DOHH2 (cell line): ENCODE data around the gene RPTOR.
"Not testable (repeated sequence)": the region's sequence is repeated elsewhere in the genome, so short reads cannot be mapped to it uniquely, and the experiment has no call there.

ENCODE experiments used
- H3F3A ChIP-seq: fragments of 200-600 bp; sonication (generic), shearing (Covaris generic); 2 replicates; pipeline ENCODE4 v1.6.0; 2016; ENCODE audit warnings: antibody characterized with exemption, mild to moderate bottlenecking; ENCODE audit not compliant: control insufficient read depth, insufficient read depth
- H3K27ac ChIP-seq: fragments of 200-600 bp; sonication (generic); 2 replicates; pipeline ENCODE4 v1.5.1; 2014; ENCODE audit warnings: low read depth, mild to moderate bottlenecking, low read length, moderate library complexity
- H3K27me3 ChIP-seq: fragments of 200-600 bp; sonication (generic); 2 replicates; pipeline ENCODE4 v1.6.1; 2014; ENCODE audit warnings: mild to moderate bottlenecking, low read length, mixed read lengths; ENCODE audit not compliant: control insufficient read depth
- H3K36me3 ChIP-seq: fragments of 200-600 bp; sonication (generic); 2 replicates; pipeline ENCODE4 v1.6.1; 2014; ENCODE audit warnings: mild to moderate bottlenecking, low read length, moderate library complexity, mixed read lengths; ENCODE audit not compliant: control insufficient read depth
- H3K4me1 ChIP-seq: fragments of 200-600 bp; sonication (generic); 2 replicates; pipeline ENCODE4 v1.6.1; 2014; ENCODE audit warnings: mild to moderate bottlenecking, low read length, mixed read lengths; ENCODE audit not compliant: control insufficient read depth
- H3K4me2 ChIP-seq: fragments of 200-600 bp; sonication (generic); 2 replicates; pipeline ENCODE4 v1.6.0; 2014; ENCODE audit warnings: mild to moderate bottlenecking, low read length, moderate library complexity
- H3K4me3 ChIP-seq: fragments of 200-600 bp; sonication (generic); 2 replicates; pipeline ENCODE4 v1.5.1; 2014; ENCODE audit warnings: mild to moderate bottlenecking, low read length, mixed read lengths
- H3K79me2 ChIP-seq: fragments of 200-600 bp; sonication (generic); 2 replicates; pipeline ENCODE4 v1.6.1; 2014; ENCODE audit warnings: mild to moderate bottlenecking, low read length, mixed read lengths; ENCODE audit not compliant: control insufficient read depth
- H3K9me2 ChIP-seq: fragments of 200-600 bp; sonication (generic); replicated peaks from 2 replicates; pipeline ENCODE4 v1.6.1; 2014; ENCODE audit warnings: mild to moderate bottlenecking, low read length, mixed read lengths; ENCODE audit not compliant: control insufficient read depth
- H3K9me3 ChIP-seq: fragments of 200-600 bp; sonication (generic); 2 replicates; pipeline ENCODE4 v1.6.1; 2014; ENCODE audit warnings: antibody characterized with exemption, low read length, mixed read lengths; ENCODE audit not compliant: control insufficient read depth, insufficient read depth
- H4K20me1 ChIP-seq: fragments of 200-600 bp; sonication (generic); 2 replicates; pipeline ENCODE4 v1.6.0; 2014; ENCODE audit warnings: low read depth, mild to moderate bottlenecking, antibody characterized with exemption, low read length, moderate library complexity; ENCODE audit not compliant: control insufficient read depth, insufficient read depth
- CTCF ChIP-seq: fragments of 200-600 bp; sonication (generic); IDR thresholded peaks from one replicate; pipeline ENCODE4 v1.5.1; 2014; ENCODE audit warnings: antibody characterized with exemption, mild to moderate bottlenecking, low read depth, low read length; ENCODE audit not compliant: poor library complexity, severe bottlenecking
- EZH2phosphoT487 ChIP-seq: fragments of 200-600 bp; sonication (generic); IDR thresholded peaks from 2 replicates; pipeline ENCODE4 v1.6.1; 2017; ENCODE audit warnings: borderline replicate concordance, mild to moderate bottlenecking, antibody characterized with exemption, low read length, moderate library complexity, mixed read lengths

The RPTOR gene

GRCh38 chr17:80794281-80795089 lies 249.8 kb downstream of the RPTOR start:
- no peak overlapping the region for H3K27ac ChIP-seq
- H3K79me2 ChIP-seq = peaks cover under 1% of the 10 kb centered on the region
- no peaks in the 10 kb centered on the region for H3K9me3 ChIP-seq
- TF ChIP-seq CTCF = no peak
- no peak for TF ChIP-seq EZH2phosphoT487
- no peak overlapping the region for H3K4me2 ChIP-seq
- H3K4me1 ChIP-seq = peaks cover 22% of the 10 kb centered on the region
- H3K9me2 ChIP-seq = no peaks in the 10 kb centered on the region
- H4K20me1 ChIP-seq = no peaks in the 10 kb centered on the region
- H3K4me3 ChIP-seq = no peak overlapping the region
- H3K27me3 ChIP-seq = no peaks in the 10 kb centered on the region
- H3K36me3 ChIP-seq = peaks cover 16% of the 10 kb centered on the region
- H3F3A ChIP-seq = peaks cover 4% of the 10 kb centered on the region

GRCh38 chr17:80795090-80795580 lies 250.5 kb downstream of the RPTOR start:
- no peaks in the 10 kb centered on the region for H3F3A ChIP-seq
- no peaks in the 10 kb centered on the region for H3K9me2 ChIP-seq

GRCh38 chr17:80795754-80796153 lies 251.1 kb downstream of the RPTOR start:
- H3K9me2 ChIP-seq = no peaks in the 10 kb centered on the region
- H3K27me3 ChIP-seq = no peaks in the 10 kb centered on the region
- no peaks in the 10 kb centered on the region for H3K9me3 ChIP-seq
- no peak overlapping the region for H3K27ac ChIP-seq
- no peak for TF ChIP-seq EZH2phosphoT487
- TF ChIP-seq CTCF = no peak
- peaks cover 10% of the 10 kb centered on the region for H3K4me1 ChIP-seq
- H4K20me1 ChIP-seq = no peaks in the 10 kb centered on the region
- no peak overlapping the region for H3K4me2 ChIP-seq
- H3F3A ChIP-seq = no peaks in the 10 kb centered on the region
- no peaks in the 10 kb centered on the region for H3K79me2 ChIP-seq
- peaks cover 13% of the 10 kb centered on the region for H3K36me3 ChIP-seq
- H3K4me3 ChIP-seq = no peak overlapping the region

More at GRCh38 chr17:80795090-80795580, 250.5 kb downstream of the RPTOR start:
- H4K20me1 ChIP-seq = no peaks in the 10 kb centered on the region
- no peak overlapping the region for H3K27ac ChIP-seq
- no peak overlapping the region for H3K4me2 ChIP-seq
- no peaks in the 10 kb centered on the region for H3K79me2 ChIP-seq
- H3K27me3 ChIP-seq = no peaks in the 10 kb centered on the region
- no peaks in the 10 kb centered on the region for H3K9me3 ChIP-seq
- no peak for TF ChIP-seq EZH2phosphoT487
- H3K4me1 ChIP-seq = peaks cover 16% of the 10 kb centered on the region
- peaks cover 13% of the 10 kb centered on the region for H3K36me3 ChIP-seq
- no peak overlapping the region for H3K4me3 ChIP-seq

- H3K4me1 ChIP-seq = peaks cover 3% of the 10 kb centered on the region; the same call in 1 of the 2 replicates
- no peaks in the 10 kb centered on the region for H3F3A ChIP-seq
- no peak for TF ChIP-seq CTCF
- TF ChIP-seq EZH2phosphoT487 = no peak
- no peak overlapping the region for H3K4me3 ChIP-seq
- H3K4me2 ChIP-seq = no peak overlapping the region
- no peaks in the 10 kb centered on the region for H3K9me3 ChIP-seq
- no peaks in the 10 kb centered on the region for H4K20me1 ChIP-seq
- H3K36me3 ChIP-seq = peaks cover 13% of the 10 kb centered on the region
- no peaks in the 10 kb centered on the region for H3K9me2 ChIP-seq
- H3K27ac ChIP-seq = no peak overlapping the region
- H3K79me2 ChIP-seq = no peaks in the 10 kb centered on the region
- no peaks in the 10 kb centered on the region for H3K27me3 ChIP-seq
These were observed 251.8 kb downstream of the RPTOR start for GRCh38 chr17:80796430-80796861.

GRCh38 chr17:80797222-80797621 lies 252.6 kb downstream of the RPTOR start:
- H3F3A ChIP-seq, H3K27me3 ChIP-seq, H3K4me1 ChIP-seq, H3K4me2 ChIP-seq, H3K79me2 ChIP-seq, H3K9me3 ChIP-seq, H3K4me3 ChIP-seq, H3K27ac ChIP-seq, H4K20me1 ChIP-seq, H3K9me2 ChIP-seq: not testable (repeated sequence)
- peaks cover 13% of the 10 kb centered on the region for H3K36me3 ChIP-seq
